HCT116 (cell line): ENCODE data around the gene SFTPB. TPM values are rescaled to one million over a fixed set of nuclear protein-coding genes. Genes with fewer than 3 reads are reported as not detected.

Experiments
- ATAC-seq: fragments of 200-7000 bp; cut with Tn5 transposase; 2 replicates; pipeline ENCODE4 v1.9.1; 2020; ENCODE audit warnings: mild to moderate bottlenecking, moderate library complexity
- BruUV-seq: library from RNA; stranded (reverse); fragments of 400-500 nt; replicated peaks from 2 replicates; lab custom pipeline; 2021; lab: Mats Ljungman, UMichigan
- CTCF ChIA-PET: fragments of 300-600 bp; sonication (Branson Sonifier 250); formaldehyde crosslinking; loops from one replicate; lab custom pipeline; 2021; ENCODE audit warnings: antibody characterized with exemption; lab: Charles Lee
- POLR2A ChIA-PET: fragments of 300-600, 350-600 bp; sonication (Branson Sonifier 250); formaldehyde crosslinking; loops from one replicate; lab custom pipeline; 2021; ENCODE audit warnings: antibody characterized with exemption; lab: Charles Lee
- RAD21 ChIA-PET, 2 experiments: fragments of 300-600 bp; sonication (Branson Sonifier 250); formaldehyde crosslinking; loops; one replicate each; lab custom pipeline; 2023; ENCODE audit warnings: low total read pairs in 2 of 2; ENCODE audit not compliant: uncharacterized antibody in 2 of 2, unreplicated experiment in 2 of 2, low non-redundant PET in 1 of 2; lab: Charles Lee
- DNase-seq: peaks from one replicate; pipeline ENCODE4 v3.0.0-alpha.2; 2010; ENCODE audit warnings: low read depth, low spot score
- H2AFZ ChIP-seq: fragments of 200-600 bp; shearing (Covaris generic), sonication (generic); 2 replicates; pipeline ENCODE4 v1.6.1; 2017; ENCODE audit warnings: low read depth, mixed run types, mixed read lengths, antibody characterized with exemption, low read length; ENCODE audit not compliant: poor library complexity, severe bottlenecking
- H3K27ac ChIP-seq: 2 replicates; pipeline ENCODE4 v1.5.1; 2012; ENCODE audit warnings: low read depth, low read length
- H3K27me3 ChIP-seq: fragments of 200-600 bp; sonication (generic); 2 replicates; pipeline ENCODE4 v1.6.1; 2016; ENCODE audit warnings: mixed run types, low read length, mixed read lengths; ENCODE audit not compliant: insufficient read depth
- H3K36me3 ChIP-seq, 2 experiments: fragments of 200-500 bp in 1 of 2; fragments of 200-600 bp in 1 of 2; sonication (Bioruptor generic) in 1 of 2; sonication (generic) in 1 of 2; 2 replicates each; pipeline versions ENCODE4 v1.5.1 to v1.6.1; 2014 to 2016; ENCODE audit warnings: low read length in 2 of 2, inconsistent platforms in 1 of 2, mixed read lengths in 1 of 2, mixed run types in 1 of 2; ENCODE audit not compliant: insufficient read depth in 2 of 2, control insufficient read depth in 1 of 2
- H3K4me1 ChIP-seq, 2 experiments: fragments of 200-600 bp in 1 of 2; sonication (generic) in 1 of 2; 2 replicates each; pipeline versions ENCODE4 v1.5.1 to v1.6.1; 2012 to 2017; ENCODE audit warnings: low read length in 2 of 2, inconsistent platforms in 1 of 2, mild to moderate bottlenecking in 1 of 2, mixed read lengths in 1 of 2, mixed run types in 1 of 2, moderate library complexity in 1 of 2; ENCODE audit not compliant: insufficient read depth in 2 of 2, control insufficient read depth in 1 of 2
- H3K4me2 ChIP-seq: fragments of 200-600 bp; sonication (generic); 2 replicates; pipeline ENCODE4 v1.6.1; 2017; ENCODE audit warnings: mixed run types, low read length, mixed read lengths
- H3K4me3 ChIP-seq, 2 experiments: fragments of 200-600 bp in 1 of 2; sonication (generic) in 1 of 2; replicated peaks in 1 of 2; 2 replicates each; pipeline ENCODE4 v1.5.1; 2011 to 2016; ENCODE audit warnings: low read length in 2 of 2, control low read depth in 1 of 2, low read depth in 1 of 2, mild to moderate bottlenecking in 1 of 2, mixed read lengths in 1 of 2, mixed run types in 1 of 2
- H3K79me2 ChIP-seq: fragments of 200-600 bp; sonication (generic); 2 replicates; pipeline ENCODE4 v1.6.1; 2017; ENCODE audit warnings: mild to moderate bottlenecking, mixed run types, low read length, moderate library complexity, mixed read lengths; ENCODE audit not compliant: insufficient read depth
- H3K9ac ChIP-seq: fragments of 200-600 bp; sonication (generic); 2 replicates; pipeline ENCODE4 v1.6.1; 2016; ENCODE audit warnings: low read length, mixed read lengths
- H3K9me2 ChIP-seq: fragments of 200-600 bp; sonication (generic), shearing (Covaris generic); 2 replicates; pipeline ENCODE4 v1.6.1; 2017; ENCODE audit warnings: mixed run types, mild to moderate bottlenecking, moderate library complexity; ENCODE audit not compliant: insufficient read depth
- H3K9me3 ChIP-seq, 2 experiments: fragments of 200-500 bp in 1 of 2; fragments of 200-600 bp in 1 of 2; sonication (Bioruptor generic) in 1 of 2; sonication (generic) in 1 of 2; 2 replicates each; pipeline ENCODE4 v1.6.1; 2014 to 2017; ENCODE audit warnings: low read length in 2 of 2, mixed read lengths in 2 of 2, inconsistent platforms in 1 of 2, low read depth in 1 of 2, mild to moderate bottlenecking in 1 of 2, mixed run types in 1 of 2, moderate library complexity in 1 of 2; ENCODE audit not compliant: control insufficient read depth in 1 of 2, insufficient read depth in 1 of 2
- H4K20me1 ChIP-seq: fragments of 200-600 bp; sonication (generic), shearing (Covaris generic); 2 replicates; pipeline ENCODE4 v1.6.1; 2017; ENCODE audit warnings: mixed run types, mild to moderate bottlenecking, moderate library complexity; ENCODE audit not compliant: insufficient read depth
- ATF3 ChIP-seq: IDR thresholded peaks from 2 replicates; pipeline ENCODE4 v1.6.1; 2012
- CBX3 ChIP-seq: IDR thresholded peaks from 2 replicates; pipeline ENCODE4 v1.6.1; 2012; ENCODE audit warnings: low read depth
- CEBPB ChIP-seq: IDR thresholded peaks from 2 replicates; pipeline ENCODE4 v1.6.1; 2012; ENCODE audit warnings: low read depth
- CTCF ChIP-seq, 3 experiments: fragments of 200-600 bp in 1 of 3; sonication (generic) in 1 of 3; IDR thresholded peaks in 2 of 3; conservative IDR thresholded peaks in 1 of 3; 2 replicates each; pipeline ENCODE4 v1.5.1; 2012 to 2017; ENCODE audit warnings: low read depth in 2 of 3, low read length in 2 of 3, antibody characterized with exemption in 1 of 3, borderline replicate concordance in 1 of 3, control low read depth in 1 of 3, mild to moderate bottlenecking in 1 of 3, mixed read lengths in 1 of 3, mixed run types in 1 of 3, moderate library complexity in 1 of 3; ENCODE audit not compliant: insufficient read depth in 1 of 3
- EGR1 ChIP-seq: IDR thresholded peaks from 2 replicates; pipeline ENCODE4 v1.6.1; 2012; ENCODE audit warnings: low read depth
- ELF1 ChIP-seq: IDR thresholded peaks from 2 replicates; pipeline ENCODE4 v1.6.1; 2012; ENCODE audit warnings: low read depth, borderline replicate concordance
- EZH2 ChIP-seq: fragments of 200-600 bp; sonication (generic); IDR thresholded peaks from 2 replicates; pipeline ENCODE4 v1.6.1; 2017; ENCODE audit warnings: antibody characterized with exemption, mixed run types
- EZH2phosphoT487 ChIP-seq: fragments of 200-600 bp; IDR thresholded peaks from 2 replicates; pipeline ENCODE4 v1.6.1; 2018; ENCODE audit warnings: antibody characterized with exemption, borderline replicate concordance
- FOSL1 ChIP-seq: IDR thresholded peaks from 2 replicates; pipeline ENCODE4 v1.6.1; 2012; ENCODE audit warnings: low read depth
- MAX ChIP-seq: IDR thresholded peaks from 2 replicates; pipeline ENCODE4 v1.6.1; 2012
- POLR2A ChIP-seq: IDR thresholded peaks from 2 replicates; pipeline ENCODE4 v1.7.0; 2011; ENCODE audit warnings: borderline replicate concordance; ENCODE audit not compliant: insufficient read depth, insufficient read length; ENCODE audit errors: extremely low read depth
- YY1 ChIP-seq: IDR thresholded peaks from 2 replicates; pipeline ENCODE4 v1.6.1; 2011; ENCODE audit warnings: low read length, low read depth, moderate library complexity, mild to moderate bottlenecking; ENCODE audit not compliant: insufficient replicate concordance; ENCODE audit errors: extremely low read depth
- intact Hi-C: fragments of 100-400 bp; cut with micrococcal nuclease; formaldehyde crosslinking; loops from 2 replicates; pipeline ENCODE4 v1.10.0; 2022
- total RNA-seq: library from RNA; stranded (reverse); gene quantifications from one replicate; pipeline ENCODE4 v1.2.1, GENCODE V29; 2021; ENCODE audit not compliant: unreplicated experiment

Gene SFTPB
- total RNA-seq, 1 experiment from 2014 or later: 13.3 TPM

- Histone ChIP-seq H3K9me2 (no peaks in the 10 kb centered on the region), H4K20me1 (no peaks in the 10 kb centered on the region), H3K9ac (no peak overlapping the region), H3K27ac (no peak overlapping the region), H3K4me2 (no peak overlapping the region), H3K79me2 (no peaks in the 10 kb centered on the region), H3K27me3 (no peaks in the 10 kb centered on the region), H3K9me3 (no peaks in the 10 kb centered on the region), H3K4me1 (peaks cover 13 to 31% of the 10 kb centered on the region in 2 experiments), H2AFZ (no peak overlapping the region), H3K4me3 (no peak overlapping the region), H3K36me3 (no peaks in the 10 kb centered on the region)
- TF ChIP-seq FOSL1: no peak
- TF ChIP-seq EGR1: no peak
- TF ChIP-seq POLR2A: no peak
- TF ChIP-seq EZH2phosphoT487: no peak
- TF ChIP-seq EZH2: no peak
- no peak for TF ChIP-seq ELF1
- TF ChIP-seq CEBPB: no peak
- TF ChIP-seq CTCF (IDR thresholded peaks at IDR 0.05 in 2 of 3, conservative IDR thresholded peaks at IDR 0.05 in 1 of 3; ENCODE audit: borderline replicate concordance in 1 of 3, insufficient read depth in 1 of 3, low read depth in 2 of 3, low read length in 2 of 3): no peak
- no peak for TF ChIP-seq MAX
- no peak for TF ChIP-seq YY1
- TF ChIP-seq CBX3: no peak
- TF ChIP-seq ATF3: no peak
- intact Hi-C loops: loop anchor here (2.0 kb wide), 1 partner anchor 72 kb away; no protein-coding TSS in a partner anchor
- POLR2A ChIA-PET: no interaction called here
- CTCF ChIA-PET: interaction anchor here (0.5 to 4.1 kb wide), 6 partner anchors 15 to 136 kb away, joined by 3 to 33 read pairs (median 3); no protein-coding TSS in a partner anchor
- no peak for ATAC-seq
- RAD21 ChIA-PET: no interaction called here
- DNase-seq: no peak
- no TSS peak for BruUV-seq
Measured at GRCh38 chr2:85678377-85678776, 10.4 kb upstream of the SFTPB start.
